Vagina (tissue), 2 donors: ENCODE results near the gene TBC1D17. TPM values are rescaled to one million over a fixed set of nuclear protein-coding genes. Genes with fewer than 3 reads are reported as not detected.
A peak's percentile ranks its signal among the peaks of the same experiment; 100 is the strongest.

ENCODE experiments used
- DNase-seq, 2 donors: peaks; one replicate each; pipeline ENCODE4 v3.0.0-alpha.2; 2017; ENCODE audit errors: extremely low spot score in 2 of 2
- H3K27ac ChIP-seq: fragments of 200-600 bp; sonication (generic); one replicate; pipeline ENCODE4 v1.5.1; 2019
- H3K27me3 ChIP-seq: fragments of 200-600 bp; sonication (generic); one replicate; pipeline ENCODE4 v1.5.1; 2019
- H3K36me3 ChIP-seq, 2 donors: fragments of 200-600 bp; sonication (generic); one replicate each; pipeline ENCODE4 v1.5.1; 2017 to 2019
- H3K4me1 ChIP-seq: fragments of 200-600 bp; sonication (generic); one replicate; pipeline ENCODE4 v1.5.1; 2019
- H3K4me3 ChIP-seq, 2 donors: fragments of 200-600 bp; sonication (generic); 1 replicate in 1 of 2; 2 replicates in 1 of 2; pipeline ENCODE4 v1.5.1; 2016 to 2019
- H3K9me3 ChIP-seq: fragments of 200-600 bp; sonication (generic); one replicate; pipeline ENCODE4 v1.5.1; 2019
- POLR2A ChIP-seq, 2 donors: fragments of 450-650 bp; IDR thresholded peaks; one replicate each; pipeline ENCODE4 v1.6.1; 2017; ENCODE audit warnings: antibody characterized with exemption in 2 of 2, mild to moderate bottlenecking in 2 of 2, moderate library complexity in 2 of 2
- POLR2AphosphoS5 ChIP-seq, 2 donors: sonication (generic); formaldehyde crosslinking; IDR thresholded peaks; one replicate each; pipeline ENCODE4 v1.9.0; 2017; ENCODE audit warnings: antibody characterized with exemption in 2 of 2, mild to moderate bottlenecking in 2 of 2, low read depth in 1 of 2; ENCODE audit not compliant: insufficient read depth in 1 of 2
- intact Hi-C: fragments of 100-400 bp; cut with DNase I; formaldehyde crosslinking; loops from one replicate; pipeline ENCODE4 v1.15.1; 2023
- total RNA-seq: library from RNA; depleted of rRNA; stranded (reverse); fragments of >200 nt; gene quantifications from one replicate; pipeline ENCODE4 v1.2.3, GENCODE V29; 2016
- TF ChIP-seq, protein P1 (sequence below), 3 experiments: fragments of 450-650 bp in 2 of 3; fragments of 200-600 bp in 1 of 3; sonication (generic) in 1 of 3; IDR thresholded peaks; one replicate each; pipeline ENCODE4 v1.5.1; 2017 to 2019; ENCODE audit warnings: antibody characterized with exemption in 3 of 3, mild to moderate bottlenecking in 2 of 3, moderate library complexity in 2 of 3

Gene TBC1D17
- total RNA-seq, 1 donor from 2014 or later: 34.9 TPM

DNA sequence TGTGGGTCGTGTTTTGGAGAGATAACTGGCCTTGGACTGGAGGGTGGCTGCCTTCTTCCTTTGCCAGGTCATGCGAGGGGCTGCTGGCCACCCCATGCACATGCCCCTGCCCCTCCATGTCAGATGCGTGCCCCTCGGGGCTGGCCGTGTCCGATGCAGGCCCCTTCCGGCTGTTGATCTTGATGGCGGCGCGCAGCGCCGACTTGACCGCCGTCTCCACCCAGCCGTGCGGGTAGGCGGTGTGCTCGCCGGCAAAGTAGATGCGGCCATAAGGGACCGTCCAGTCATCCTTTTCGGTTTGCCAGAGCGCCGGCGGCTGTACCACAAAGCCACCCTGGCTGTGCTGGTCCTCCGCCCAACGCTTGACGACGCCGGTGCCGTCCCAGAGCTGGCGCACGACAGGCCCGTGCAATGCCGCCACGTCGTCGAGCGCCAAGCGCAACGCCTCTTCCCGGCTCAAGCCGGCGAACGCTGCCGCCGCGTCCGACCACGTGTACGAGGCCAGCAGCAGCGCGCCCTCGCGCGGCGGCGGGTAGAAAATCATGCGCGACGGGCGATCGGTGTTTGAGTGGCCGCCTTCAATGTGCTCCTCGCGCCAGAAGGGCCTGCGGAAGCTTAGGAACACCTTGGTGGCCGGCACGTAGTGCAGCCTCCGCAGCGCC is 12.3 kb downstream of the TBC1D17 start:
- H3K4me3 ChIP-seq: peak overlapping the region; percentile 26 to 37
- H3K9me3 ChIP-seq: no peaks in the 10 kb centered on the region
- peaks cover 0 to 3% of the 10 kb centered on the region in 2 donors for H3K36me3 ChIP-seq
- DNase-seq: no peak
- H3K4me1 ChIP-seq: peaks cover 11% of the 10 kb centered on the region
- peak overlapping the region; percentile 1 for H3K27ac ChIP-seq
- intact Hi-C loops: no loop called here
- TF ChIP-seq POLR2A (IDR thresholded peaks at IDR 0.05) (no peak), POLR2AphosphoS5 (IDR thresholded peaks at IDR 0.05; ENCODE audit: insufficient read depth in 1 of 2, low read depth in 1 of 2) (peak in 1 of 2 donors; percentile 50)
- TF ChIP-seq, protein P1, sequence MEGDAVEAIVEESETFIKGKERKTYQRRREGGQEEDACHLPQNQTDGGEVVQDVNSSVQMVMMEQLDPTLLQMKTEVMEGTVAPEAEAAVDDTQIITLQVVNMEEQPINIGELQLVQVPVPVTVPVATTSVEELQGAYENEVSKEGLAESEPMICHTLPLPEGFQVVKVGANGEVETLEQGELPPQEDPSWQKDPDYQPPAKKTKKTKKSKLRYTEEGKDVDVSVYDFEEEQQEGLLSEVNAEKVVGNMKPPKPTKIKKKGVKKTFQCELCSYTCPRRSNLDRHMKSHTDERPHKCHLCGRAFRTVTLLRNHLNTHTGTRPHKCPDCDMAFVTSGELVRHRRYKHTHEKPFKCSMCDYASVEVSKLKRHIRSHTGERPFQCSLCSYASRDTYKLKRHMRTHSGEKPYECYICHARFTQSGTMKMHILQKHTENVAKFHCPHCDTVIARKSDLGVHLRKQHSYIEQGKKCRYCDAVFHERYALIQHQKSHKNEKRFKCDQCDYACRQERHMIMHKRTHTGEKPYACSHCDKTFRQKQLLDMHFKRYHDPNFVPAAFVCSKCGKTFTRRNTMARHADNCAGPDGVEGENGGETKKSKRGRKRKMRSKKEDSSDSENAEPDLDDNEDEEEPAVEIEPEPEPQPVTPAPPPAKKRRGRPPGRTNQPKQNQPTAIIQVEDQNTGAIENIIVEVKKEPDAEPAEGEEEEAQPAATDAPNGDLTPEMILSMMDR (IDR thresholded peaks at IDR 0.05): peak in 2 of 3 experiments; percentile 13 to 68
- no peaks in the 10 kb centered on the region for H3K27me3 ChIP-seq

DNA sequence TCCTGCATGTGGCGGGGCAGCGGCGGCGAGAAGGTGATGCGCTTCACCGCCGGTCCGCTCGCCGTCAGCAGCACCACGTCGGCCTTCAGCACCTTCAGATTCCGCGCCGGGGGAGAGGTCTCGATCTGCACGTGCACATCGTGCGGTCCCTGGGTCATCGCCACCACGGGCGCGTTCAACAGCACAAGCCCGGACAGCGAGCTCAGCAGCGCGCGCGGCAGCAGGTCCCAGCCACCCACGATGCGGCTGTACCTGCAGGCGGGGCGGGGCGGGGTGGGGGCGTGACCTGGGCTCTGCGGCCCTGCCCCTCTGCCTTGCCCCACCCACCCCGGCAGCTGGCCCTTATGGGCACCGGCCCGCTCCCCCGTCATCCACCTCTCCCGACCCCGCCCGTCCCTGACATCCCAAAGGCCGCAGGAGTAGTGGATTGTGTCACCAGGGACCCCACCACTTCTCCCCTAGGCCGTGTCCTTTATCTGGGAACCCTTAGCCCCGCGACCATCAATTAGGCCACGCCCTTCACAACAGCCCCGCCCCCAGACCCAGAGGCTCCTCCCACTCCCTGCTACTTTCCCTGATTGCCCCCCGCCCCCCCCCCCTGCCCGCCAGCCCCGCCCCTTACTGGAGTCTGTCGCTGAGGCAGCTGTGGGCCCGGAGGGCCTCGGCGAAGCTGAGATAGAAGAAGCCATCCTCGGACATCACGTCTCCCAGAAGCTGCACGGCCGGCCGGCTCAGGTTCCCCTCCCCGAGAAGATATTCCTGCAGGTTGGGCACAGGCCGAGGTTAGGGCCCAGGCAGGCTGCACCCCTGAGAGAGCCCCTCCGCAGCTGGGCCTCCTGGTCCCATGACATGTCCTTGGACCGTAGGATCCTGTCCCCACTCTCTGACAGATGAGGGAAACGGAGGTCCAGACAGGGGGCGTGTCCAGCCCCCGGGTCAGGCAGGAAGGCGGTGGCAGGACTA is 13.1 kb downstream of the TBC1D17 start:
- Histone ChIP-seq H3K27me3 (no peaks in the 10 kb centered on the region), H3K4me3 (peak overlapping the region; percentile 26 to 37), H3K36me3 (no peaks in the 10 kb centered on the region), H3K27ac (peak overlapping the region; percentile 1), H3K9me3 (no peaks in the 10 kb centered on the region), H3K4me1 (peaks cover 11% of the 10 kb centered on the region)
- TF ChIP-seq POLR2AphosphoS5 (IDR thresholded peaks at IDR 0.05; ENCODE audit: insufficient read depth in 1 of 2, low read depth in 1 of 2) (peak in 1 of 2 donors; percentile 40), POLR2A (IDR thresholded peaks at IDR 0.05) (no peak)
- TF ChIP-seq, protein P1 (IDR thresholded peaks at IDR 0.05): peak in 1 of 3 experiments; percentile 1
- no peak for DNase-seq
- intact Hi-C loops: no loop called here

DNA sequence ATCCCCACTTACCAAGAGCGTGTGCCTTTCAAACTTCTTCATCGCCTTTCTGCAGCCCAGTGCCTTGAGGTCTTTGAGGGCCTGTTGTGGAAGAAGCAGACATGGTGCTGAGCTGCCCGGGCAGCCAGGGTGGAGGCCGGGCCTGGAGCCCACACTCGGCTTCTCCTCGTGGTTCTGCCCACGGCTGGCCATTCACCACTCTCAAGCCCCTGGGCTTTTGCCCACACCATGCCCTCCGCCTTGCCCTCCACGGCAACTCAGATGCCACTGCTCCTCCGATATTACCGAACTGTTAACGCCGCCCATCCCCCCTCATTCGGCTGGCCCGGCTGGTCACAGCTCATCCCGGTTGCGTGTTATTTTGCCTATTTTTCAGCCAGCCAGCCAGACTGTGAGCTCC is 13.9 kb downstream of the TBC1D17 start:
- DNase-seq: no peak
- Histone ChIP-seq H3K4me1 (peaks cover 16% of the 10 kb centered on the region), H3K9me3 (no peaks in the 10 kb centered on the region), H3K27ac (no peak overlapping the region), H3K4me3 (no peak overlapping the region), H3K27me3 (no peaks in the 10 kb centered on the region), H3K36me3 (no peaks in the 10 kb centered on the region)
- TF ChIP-seq POLR2AphosphoS5 (IDR thresholded peaks at IDR 0.05; ENCODE audit: insufficient read depth in 1 of 2, low read depth in 1 of 2): no peak
- TF ChIP-seq, protein P1 (IDR thresholded peaks at IDR 0.05): no peak
- no peak for TF ChIP-seq POLR2A (IDR thresholded peaks at IDR 0.05)
- intact Hi-C loops: no loop called here

DNA sequence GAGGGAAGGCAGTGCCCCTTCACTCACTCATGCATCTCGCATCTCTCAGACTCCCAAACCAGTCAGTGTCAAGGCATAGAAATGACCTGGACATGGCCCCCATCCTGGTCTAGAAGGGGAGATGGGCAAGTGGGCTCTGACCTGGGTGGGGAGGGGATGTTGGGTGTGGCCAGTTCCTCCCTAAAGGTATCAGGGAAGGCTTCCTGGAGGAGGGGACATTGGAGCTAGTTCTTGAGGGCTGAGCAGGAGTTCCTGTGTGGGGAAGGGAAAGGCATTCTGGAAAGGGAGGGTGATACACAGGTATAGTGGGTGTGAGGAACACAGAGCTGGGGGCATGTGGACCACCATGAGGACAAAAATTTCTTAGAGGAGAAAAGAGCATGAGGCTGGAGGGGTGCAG is 15.2 kb downstream of the TBC1D17 start:
- no peaks in the 10 kb centered on the region for H3K27me3 ChIP-seq
- H3K4me1 ChIP-seq: peaks cover 30% of the 10 kb centered on the region
- H3K27ac ChIP-seq: no peak overlapping the region
- no peaks in the 10 kb centered on the region for H3K9me3 ChIP-seq
- H3K4me3 ChIP-seq: no peak overlapping the region
- TF ChIP-seq POLR2A (IDR thresholded peaks at IDR 0.05): no peak
- no peak for TF ChIP-seq POLR2AphosphoS5 (IDR thresholded peaks at IDR 0.05; ENCODE audit: insufficient read depth in 1 of 2, low read depth in 1 of 2)
- TF ChIP-seq, protein P1 (IDR thresholded peaks at IDR 0.05): no peak
- DNase-seq: no peak
- no peaks in the 10 kb centered on the region for H3K36me3 ChIP-seq
- intact Hi-C loops: no loop called here
